ENCODE measurements around the gene NR1D1.

- TF ChIP-seq POLR2A (IDR thresholded peaks at IDR 0.05; ENCODE audit: low read length) (no peak), GATA1 (IDR thresholded peaks at IDR 0.05; ENCODE audit: low read depth, low read length) (no peak)
Observed at GRCh38 chr17:40134184-40134583, 33.8 kb upstream of the NR1D1 start.
